Adrenal gland (tissue), 12 donors: ENCODE results near the gene TSC22D4. TPM values are rescaled to one million over a fixed set of nuclear protein-coding genes. Genes with fewer than 3 reads are reported as not detected.

Source experiments
- DNase-seq, 7 donors: peaks; one replicate each; pipeline ENCODE4 v3.0.0-alpha.2; 2019 to 2020
- H3K27ac ChIP-seq, 5 donors: fragments of 200-600 bp; sonication (generic) in 4 of 5; 1 replicate in 3 of 5; 2 replicates in 2 of 5; pipeline versions ENCODE4 v1.5.1 to v1.8.0; 2016 to 2020; ENCODE audit warnings: mild to moderate bottlenecking in 1 of 5
- H3K27me3 ChIP-seq: fragments of 200-600 bp; 2 replicates; pipeline ENCODE4 v1.8.0; 2021
- H3K36me3 ChIP-seq, 2 donors: fragments of 200-600 bp; replicated peaks in 1 of 2; 1 replicate in 1 of 2; 2 replicates in 1 of 2; pipeline versions ENCODE4 v1.5.1 to v1.8.0; 2018 to 2022
- H3K4me1 ChIP-seq, 2 donors: fragments of 200-600 bp; replicated peaks in 1 of 2; 1 replicate in 1 of 2; 2 replicates in 1 of 2; pipeline versions ENCODE4 v1.5.1 to v1.8.0; 2018 to 2021
- H3K4me3 ChIP-seq, 4 donors: fragments of 200-600 bp; sonication (generic) in 3 of 4; one replicate each; pipeline ENCODE4 v1.5.1; 2016 to 2018
- H3K9me3 ChIP-seq, 3 donors: fragments of 200-600 bp; sonication (generic) in 1 of 3; replicated peaks in 1 of 3; 1 replicate in 2 of 3; 2 replicates in 1 of 3; pipeline versions ENCODE4 v1.5.1 to v1.8.0; 2016 to 2021
- POLR2A ChIP-seq, 2 donors: fragments of 450-650 bp; IDR thresholded peaks; one replicate each; pipeline ENCODE4 v1.6.1; 2017; ENCODE audit warnings: antibody characterized with exemption in 2 of 2, mild to moderate bottlenecking in 2 of 2, moderate library complexity in 1 of 2
- whole genome bisulfite sequencing, 4 donors: extraction: QIAGEN DNeasy Blood & Tissue Kit in 2 of 4; methylation state at CpG; one replicate each; pipeline versions ENCODE4 v1.1.5 to v1.1.7; 2013 to 2017; 5-methylcytosine and 5-hydroxymethylcytosine counted together
- intact Hi-C, 2 donors: fragments of 100-400 bp; cut with DNase I; formaldehyde crosslinking; loops; one replicate each; pipeline versions ENCODE4 v1.14.1 to v1.15.0; 2022 to 2023
- polyA plus RNA-seq, 3 donors: library from polyadenylated mRNA; stranded (reverse); fragments of 200-250 nt in 2 of 3; fragments of 350-450 nt in 1 of 3; fragmentation: Illumina TruSeq in 1 of 3; extraction: RNeasy Lipid Tissue Mini Kit (QIAGEN cat#74804) in 1 of 3; gene quantifications; one replicate each; pipeline ENCODE4 v1.2.3, GENCODE V29; 2013 to 2014
- total RNA-seq, 9 donors: library from RNA; depleted of rRNA in 4 of 9; stranded (reverse); fragments of >200 nt in 4 of 9; fragments of 120-200 nt in 1 of 9; fragmentation: NEBNext Ultra II Directional in 1 of 9; extraction: Animal tissue kit (Norgen Biotek cat#: 25700) in 1 of 9; gene quantifications; one replicate each; pipeline versions ENCODE4 v1.1.0 to v1.2.4, GENCODE V29; 2013 to 2023
- TF ChIP-seq, protein P1 (sequence below), 6 experiments: fragments of 450-650 bp in 4 of 6; fragments of 200-600 bp in 2 of 6; sonication (generic) in 1 of 6; IDR thresholded peaks; 1 replicate in 5 of 6; 2 replicates in 1 of 6; pipeline versions ENCODE4 v1.5.1 to v1.8.0; 2016 to 2021; ENCODE audit warnings: antibody characterized with exemption in 6 of 6, mild to moderate bottlenecking in 2 of 6, moderate library complexity in 1 of 6
- donor health status: healthy with polysubstance abuse.
- donor health status: Bipolar disorder and iron deficiency.
- donor health status: DM: yes; HTN: yes; CAD: no.
- donor health status: DM: no; HTN: no; CAD: no.
- donor health status: DM: no; HTN: no; CAD: no.
- donor health status: DM: yes; HTN: yes; CAD: no.

TSC22D4 gene
- total and polyA plus RNA-seq, 12 donors: 11.2 to 96.1 (median 60.7) TPM

DNA sequence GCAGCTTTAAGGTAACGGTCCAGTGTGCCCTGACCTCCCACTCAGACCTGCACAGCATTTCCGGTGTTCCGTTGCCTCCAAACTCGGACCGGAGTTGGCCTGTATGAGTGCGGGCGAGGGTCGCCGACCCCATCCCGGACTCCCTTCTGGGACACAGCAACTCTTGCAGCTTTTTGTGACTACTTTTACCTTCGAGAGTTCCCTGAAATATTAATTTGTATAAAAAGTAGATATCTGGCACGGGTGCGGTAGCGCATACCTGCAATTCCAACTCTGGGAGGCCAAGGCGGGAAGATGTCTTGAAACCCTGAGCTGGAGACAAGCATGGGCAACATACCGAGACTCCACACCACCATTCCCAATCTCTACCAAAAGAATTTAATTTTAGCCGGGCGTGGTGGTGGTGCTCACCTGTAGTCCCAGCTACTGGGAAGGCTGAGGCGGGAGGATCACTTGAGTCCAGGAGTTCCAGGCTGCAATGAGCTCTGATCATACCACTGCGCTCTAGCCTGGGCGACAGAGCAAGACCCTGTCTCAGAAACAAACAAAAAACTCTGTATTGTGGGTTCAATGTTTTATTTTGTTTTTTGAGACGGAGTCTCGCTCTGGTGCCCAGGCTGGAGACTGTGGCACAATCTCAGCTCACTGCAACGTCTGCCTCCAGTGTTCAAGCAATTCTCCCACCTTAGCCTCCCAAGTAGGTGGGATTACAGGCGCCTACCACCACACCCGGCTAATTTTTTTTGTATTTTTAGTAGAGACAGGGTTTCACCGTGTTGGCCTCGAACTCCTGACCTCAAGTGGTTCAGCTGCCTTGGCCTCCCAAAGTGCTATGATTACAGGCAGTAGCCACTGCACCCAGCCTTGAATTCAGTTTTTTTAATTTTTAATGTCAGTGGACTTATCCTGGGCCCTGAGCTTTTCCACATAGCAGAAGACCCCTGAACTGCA lies 41.6 kb downstream of the TSC22D4 start:
- DNase-seq: peak in 2 of 7 donors; percentile 53 to 71
- intact Hi-C loops: no loop called here
- no peaks in the 10 kb centered on the region for H3K27me3 ChIP-seq
- 84 to 91% (median 88%) methylated on average over 28 of the region's 28 CpGs for WGBS, 4 donors
- peak overlapping the region in 4 of 5 donors; percentile 94 to 98 (median 94) for H3K27ac ChIP-seq
- no peak for TF ChIP-seq POLR2A (IDR thresholded peaks at IDR 0.05)
- TF ChIP-seq, protein P1, sequence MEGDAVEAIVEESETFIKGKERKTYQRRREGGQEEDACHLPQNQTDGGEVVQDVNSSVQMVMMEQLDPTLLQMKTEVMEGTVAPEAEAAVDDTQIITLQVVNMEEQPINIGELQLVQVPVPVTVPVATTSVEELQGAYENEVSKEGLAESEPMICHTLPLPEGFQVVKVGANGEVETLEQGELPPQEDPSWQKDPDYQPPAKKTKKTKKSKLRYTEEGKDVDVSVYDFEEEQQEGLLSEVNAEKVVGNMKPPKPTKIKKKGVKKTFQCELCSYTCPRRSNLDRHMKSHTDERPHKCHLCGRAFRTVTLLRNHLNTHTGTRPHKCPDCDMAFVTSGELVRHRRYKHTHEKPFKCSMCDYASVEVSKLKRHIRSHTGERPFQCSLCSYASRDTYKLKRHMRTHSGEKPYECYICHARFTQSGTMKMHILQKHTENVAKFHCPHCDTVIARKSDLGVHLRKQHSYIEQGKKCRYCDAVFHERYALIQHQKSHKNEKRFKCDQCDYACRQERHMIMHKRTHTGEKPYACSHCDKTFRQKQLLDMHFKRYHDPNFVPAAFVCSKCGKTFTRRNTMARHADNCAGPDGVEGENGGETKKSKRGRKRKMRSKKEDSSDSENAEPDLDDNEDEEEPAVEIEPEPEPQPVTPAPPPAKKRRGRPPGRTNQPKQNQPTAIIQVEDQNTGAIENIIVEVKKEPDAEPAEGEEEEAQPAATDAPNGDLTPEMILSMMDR (IDR thresholded peaks at IDR 0.05): no peak
- H3K4me1 ChIP-seq: peaks cover 17 to 49% of the 10 kb centered on the region in 2 donors
- H3K9me3 ChIP-seq: no peaks in the 10 kb centered on the region
- H3K4me3 ChIP-seq: no peak overlapping the region
- peaks cover 0 to 26% of the 10 kb centered on the region in 2 donors for H3K36me3 ChIP-seq

DNA sequence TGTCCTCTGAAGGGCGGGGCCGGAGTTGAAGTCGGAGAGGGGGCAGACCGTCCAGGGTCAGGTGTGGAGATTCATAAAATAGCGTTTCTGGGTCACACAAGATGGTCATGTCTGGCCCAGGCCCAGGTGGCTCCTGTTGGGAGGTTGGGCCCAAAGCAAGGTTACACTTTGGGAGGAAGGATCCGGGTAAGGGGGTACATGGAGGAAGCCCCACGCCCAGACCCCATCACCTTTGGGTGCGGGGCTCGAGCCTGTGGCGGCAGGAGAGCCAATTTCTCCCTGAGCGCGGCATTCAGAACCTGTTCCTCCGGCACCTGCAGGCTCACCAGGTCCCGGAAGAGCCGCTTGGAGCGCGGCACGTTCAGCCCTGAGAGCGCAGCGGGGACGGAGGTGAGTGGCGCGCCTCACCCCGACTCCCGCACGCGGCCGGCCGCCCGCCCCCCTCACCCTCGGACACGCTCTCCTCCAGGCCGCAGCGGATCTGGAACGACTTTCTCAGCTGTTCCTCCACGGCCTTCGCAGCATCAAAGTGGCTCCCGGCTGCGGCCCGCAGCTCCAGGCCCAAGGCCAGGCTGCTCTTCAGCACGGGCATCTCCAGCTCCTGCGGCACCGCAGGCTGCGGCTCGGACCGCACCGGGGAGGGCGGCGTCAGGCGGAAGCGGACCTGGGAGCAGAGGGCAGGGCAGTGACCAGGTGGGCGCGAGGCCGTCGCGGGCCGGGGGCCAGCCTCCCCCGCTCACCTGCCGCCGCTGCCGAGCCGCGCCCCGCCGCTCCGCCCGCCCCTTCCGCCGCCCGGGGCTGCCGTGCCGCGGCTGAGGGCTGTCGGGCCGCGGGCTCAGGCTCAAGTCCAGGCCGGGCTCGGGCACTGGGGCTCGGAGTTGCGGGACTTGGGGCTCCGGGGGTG lies 43.4 kb downstream of the TSC22D4 start:
- peak in 4 of 7 donors; percentile 50 to 68 (median 56) for DNase-seq
- peaks cover 0 to 29% of the 10 kb centered on the region in 2 donors for H3K36me3 ChIP-seq
- WGBS, 4 donors: 1 to 16% (median 4%) methylated on average over 6 to 81 of the region's 81 CpGs
- H3K27me3 ChIP-seq: no peaks in the 10 kb centered on the region
- peak overlapping the region; percentile 49 to 98 (median 86) for H3K4me3 ChIP-seq
- intact Hi-C loops: no loop called here
- H3K27ac ChIP-seq: peak overlapping the region; percentile 90 to 98 (median 94)
- TF ChIP-seq, protein P1 (IDR thresholded peaks at IDR 0.05): no peak
- TF ChIP-seq POLR2A (IDR thresholded peaks at IDR 0.05): no peak
- H3K9me3 ChIP-seq: no peaks in the 10 kb centered on the region
- peaks cover 28 to 67% of the 10 kb centered on the region in 2 donors for H3K4me1 ChIP-seq

DNA sequence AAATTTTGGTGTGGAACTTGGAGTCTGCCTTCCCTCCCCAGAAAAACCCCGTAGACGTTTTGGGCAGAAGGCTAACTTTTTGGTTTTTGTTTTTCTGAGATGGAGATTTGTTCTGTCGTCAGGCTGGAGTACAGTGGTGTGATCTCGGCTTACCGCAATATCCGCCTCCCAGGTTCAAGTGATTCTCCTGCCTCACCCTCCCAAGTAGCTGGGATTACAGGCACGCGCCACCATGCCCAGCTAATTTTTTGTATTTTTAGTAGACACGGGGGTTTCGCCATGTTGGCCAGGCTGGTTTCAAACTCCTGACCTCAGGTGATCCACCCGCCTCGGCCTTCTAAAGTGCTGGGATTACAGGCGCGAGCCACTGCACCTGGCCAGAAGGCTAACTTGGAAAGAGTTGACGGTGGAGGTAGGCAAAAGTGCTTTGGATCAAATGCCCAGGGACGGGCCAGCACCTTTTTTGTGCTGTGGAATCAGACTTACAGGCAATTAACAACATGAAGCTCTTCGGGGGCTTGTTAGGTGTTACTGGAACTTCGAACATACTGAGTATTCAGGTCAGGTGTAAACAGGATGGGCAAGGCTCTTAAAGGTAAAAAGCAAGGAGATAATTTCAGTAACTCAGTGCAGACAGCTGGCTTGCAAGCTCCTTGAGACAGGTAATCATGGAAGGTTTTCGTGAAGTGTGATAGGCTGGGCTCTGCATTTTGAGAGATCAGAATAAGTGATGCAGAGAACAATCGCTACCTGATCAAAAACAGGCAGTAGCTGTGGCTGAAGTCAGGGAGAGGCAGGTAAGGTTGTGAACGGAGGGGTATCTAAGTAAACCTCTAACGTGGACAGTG lies 44.5 kb downstream of the TSC22D4 start:
- Histone ChIP-seq H3K4me1 (peaks cover 30 to 61% of the 10 kb centered on the region in 2 donors), H3K27me3 (no peaks in the 10 kb centered on the region), H3K9me3 (no peaks in the 10 kb centered on the region), H3K27ac (peak overlapping the region in 4 of 5 donors; percentile 90 to 98 (median 94)), H3K36me3 (peaks cover 0 to 29% of the 10 kb centered on the region in 2 donors), H3K4me3 (peak overlapping the region in 1 of 4 donors; percentile 86)
- intact Hi-C loops: no loop called here
- TF ChIP-seq, protein P1 (IDR thresholded peaks at IDR 0.05): no peak
- TF ChIP-seq POLR2A (IDR thresholded peaks at IDR 0.05): no peak
- 76 to 84% (median 82%) methylated on average over 22 of the region's 22 CpGs for WGBS, 4 donors
- no peak for DNase-seq
